LNCaP clone FGC (cell line): ENCODE results near the gene SPDYE4.

Source experiments
- DNase-seq: peaks from one replicate; pipeline ENCODE4 v3.0.0-alpha.2; 2011; ENCODE audit warnings: low read depth
- H3K4me3 ChIP-seq: 2 replicates; pipeline ENCODE4 v1.5.1; 2011; ENCODE audit warnings: mild to moderate bottlenecking, low read depth, low read length, control low read depth
- TF ChIP-seq, protein P1 (sequence below): IDR thresholded peaks from 2 replicates; pipeline ENCODE4 v1.5.1; 2012; ENCODE audit warnings: mild to moderate bottlenecking; ENCODE audit not compliant: control insufficient read depth, insufficient read depth; ENCODE audit errors: extremely low read depth

SPDYE4 gene

DNA sequence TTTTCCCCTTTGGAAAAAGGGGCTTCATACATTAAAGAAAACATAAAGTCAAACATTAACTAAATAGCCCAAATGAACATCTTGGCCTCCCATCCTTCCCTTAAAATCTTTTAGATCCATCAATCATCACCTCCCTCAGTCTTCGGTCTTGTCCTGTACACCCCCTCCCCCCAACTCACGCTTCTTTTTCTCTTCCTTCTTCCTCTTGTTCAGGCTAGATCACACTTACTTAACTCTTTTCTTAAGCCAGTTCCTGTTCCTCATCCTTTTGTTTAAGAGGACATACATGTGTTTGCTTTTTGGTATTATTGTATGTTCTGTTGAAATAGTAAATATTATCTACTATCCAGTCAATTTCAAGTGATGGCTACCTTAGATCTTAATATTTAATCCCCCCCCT, 35.3 kb upstream of the SPDYE4 start:
- TF ChIP-seq, protein P1, sequence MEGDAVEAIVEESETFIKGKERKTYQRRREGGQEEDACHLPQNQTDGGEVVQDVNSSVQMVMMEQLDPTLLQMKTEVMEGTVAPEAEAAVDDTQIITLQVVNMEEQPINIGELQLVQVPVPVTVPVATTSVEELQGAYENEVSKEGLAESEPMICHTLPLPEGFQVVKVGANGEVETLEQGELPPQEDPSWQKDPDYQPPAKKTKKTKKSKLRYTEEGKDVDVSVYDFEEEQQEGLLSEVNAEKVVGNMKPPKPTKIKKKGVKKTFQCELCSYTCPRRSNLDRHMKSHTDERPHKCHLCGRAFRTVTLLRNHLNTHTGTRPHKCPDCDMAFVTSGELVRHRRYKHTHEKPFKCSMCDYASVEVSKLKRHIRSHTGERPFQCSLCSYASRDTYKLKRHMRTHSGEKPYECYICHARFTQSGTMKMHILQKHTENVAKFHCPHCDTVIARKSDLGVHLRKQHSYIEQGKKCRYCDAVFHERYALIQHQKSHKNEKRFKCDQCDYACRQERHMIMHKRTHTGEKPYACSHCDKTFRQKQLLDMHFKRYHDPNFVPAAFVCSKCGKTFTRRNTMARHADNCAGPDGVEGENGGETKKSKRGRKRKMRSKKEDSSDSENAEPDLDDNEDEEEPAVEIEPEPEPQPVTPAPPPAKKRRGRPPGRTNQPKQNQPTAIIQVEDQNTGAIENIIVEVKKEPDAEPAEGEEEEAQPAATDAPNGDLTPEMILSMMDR: no peak
- DNase-seq: no peak
- no peak overlapping the region for H3K4me3 ChIP-seq

DNA sequence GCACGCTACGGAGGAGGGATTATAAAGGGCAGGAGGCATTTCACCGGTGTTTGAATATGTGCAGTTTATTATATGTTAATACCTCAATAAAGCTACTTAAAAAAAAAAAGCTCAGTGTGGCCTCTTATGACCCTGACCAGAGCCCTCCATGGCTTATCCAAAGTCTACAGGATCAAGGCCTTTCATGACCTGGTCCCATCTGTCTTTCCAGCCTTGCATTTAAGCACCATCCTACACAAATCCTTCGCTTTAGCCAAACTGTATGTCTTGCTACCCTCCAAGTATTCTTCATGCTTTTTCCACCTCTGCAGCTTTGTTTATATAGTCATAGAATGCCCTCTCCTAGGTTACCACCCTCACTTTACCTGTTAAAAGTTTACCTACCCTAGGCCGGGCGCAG, 34.3 kb upstream of the SPDYE4 start:
- H3K4me3 ChIP-seq: no peak overlapping the region
- TF ChIP-seq, protein P1: no peak
- DNase-seq: no peak

DNA sequence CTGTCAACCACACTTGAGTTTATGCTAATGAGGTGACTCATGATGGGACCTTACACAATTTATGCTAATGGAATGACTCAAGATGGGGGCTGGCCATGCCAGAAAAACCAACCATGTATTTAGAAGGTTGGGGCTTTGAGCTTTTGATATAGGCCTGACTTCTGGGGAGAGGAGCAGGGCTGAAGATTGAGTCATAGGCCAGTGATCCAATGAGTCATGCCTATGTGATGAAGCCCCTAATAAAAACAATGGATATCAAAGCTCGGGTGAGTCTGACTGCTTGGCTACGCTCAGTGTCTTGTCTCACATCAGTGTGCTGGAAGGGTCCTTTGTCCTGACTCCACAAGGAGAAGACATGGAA, 33.5 kb upstream of the SPDYE4 start:
- no peak for DNase-seq
- H3K4me3 ChIP-seq: no peak overlapping the region
- TF ChIP-seq, protein P1: no peak

- no peak for DNase-seq
- TF ChIP-seq, protein P1: no peak
- no peak overlapping the region for H3K4me3 ChIP-seq
Observed at GRCh38 chr17:8791248-8791909, 33.0 kb upstream of the SPDYE4 start.

DNA sequence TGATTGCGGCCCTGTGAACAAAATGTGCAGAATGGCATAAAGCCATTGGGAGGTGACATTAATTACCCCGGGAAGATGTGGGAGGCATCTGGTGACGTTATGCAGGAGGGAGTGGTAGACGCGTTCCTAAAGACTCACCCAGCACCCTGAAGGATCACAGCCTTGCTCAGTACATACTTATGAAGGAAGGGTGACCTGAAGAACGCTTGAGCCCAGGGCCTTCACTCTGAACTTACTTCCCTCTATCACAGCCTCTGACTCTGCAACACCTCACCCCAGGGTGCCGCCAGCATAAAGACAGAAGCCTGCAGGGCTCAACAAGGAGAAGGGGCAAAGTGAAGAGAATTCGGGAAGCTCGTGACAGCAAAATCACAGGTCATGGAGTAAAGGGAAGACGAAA, 31.4 kb upstream of the SPDYE4 start:
- DNase-seq: no peak
- TF ChIP-seq, protein P1: no peak
- no peak overlapping the region for H3K4me3 ChIP-seq

GRCh38 chr17:8788998-8789397, 30.7 kb upstream of the SPDYE4 start:
- DNase-seq: no peak
- TF ChIP-seq, protein P1: no peak
- H3K4me3 ChIP-seq: no peak overlapping the region
